Thoracic aorta (tissue), 2 donors: ENCODE results near the gene DOHH. TPM values are rescaled to one million over a fixed set of nuclear protein-coding genes. Genes with fewer than 3 reads are reported as not detected.

Experiments used
- ATAC-seq: fragments of 150-250 bp; one replicate; pipeline ENCODE4 v1.8.0; 2017; ENCODE audit warnings: low read depth; ENCODE audit not compliant: insufficient number of reproducible peaks, low FRiP score
- DNase-seq: peaks from one replicate; pipeline ENCODE4 v3.0.0-alpha.2; 2020; ENCODE audit warnings: low spot score
- H3K27ac ChIP-seq, 2 donors: fragments of 200-600 bp; sonication (generic); 1 replicate in 1 of 2; 2 replicates in 1 of 2; pipeline ENCODE4 v1.5.1; 2016; ENCODE audit warnings: mild to moderate bottlenecking in 2 of 2, moderate library complexity in 2 of 2
- H3K27me3 ChIP-seq: fragments of 200-600 bp; sonication (generic); replicated peaks from 2 replicates; pipeline ENCODE4 v1.6.0; 2016; ENCODE audit warnings: mild to moderate bottlenecking; ENCODE audit not compliant: insufficient read depth
- H3K36me3 ChIP-seq: fragments of 200-600 bp; sonication (generic); one replicate; pipeline ENCODE4 v1.5.1; 2016
- H3K4me1 ChIP-seq, 2 donors: fragments of 200-600 bp; sonication (generic); 1 replicate in 1 of 2; 2 replicates in 1 of 2; pipeline versions ENCODE4 v1.5.1 to v1.6.0; 2016; ENCODE audit warnings: low read depth in 2 of 2, mild to moderate bottlenecking in 1 of 2; ENCODE audit not compliant: control insufficient read depth in 1 of 2
- H3K4me3 ChIP-seq: fragments of 200-600 bp; sonication (generic); 2 replicates; pipeline ENCODE4 v1.5.1; 2016; ENCODE audit warnings: mild to moderate bottlenecking
- H3K9me3 ChIP-seq: fragments of 200-600 bp; sonication (generic); 2 replicates; pipeline ENCODE4 v1.5.1; 2016
- CTCF ChIP-seq: fragments of 200-600 bp; sonication (generic); IDR thresholded peaks from one replicate; pipeline ENCODE4 v1.5.1; 2019; ENCODE audit warnings: antibody characterized with exemption
- total RNA-seq, 2 donors: library from RNA; depleted of rRNA; stranded (reverse); fragments of >200 nt; gene quantifications; one replicate each; pipeline versions ENCODE4 v1.1.0 to v1.2.3, GENCODE V29; 2016

DOHH gene
- total RNA-seq, 2 donors from 2014 or later: 22.0 to 24.2 TPM

- Histone ChIP-seq H3K27ac (no peak overlapping the region), H3K27me3 (no peaks in the 10 kb centered on the region), H3K9me3 (no peaks in the 10 kb centered on the region), H3K4me3 (no peak overlapping the region), H3K4me1 (no peaks in the 10 kb centered on the region), H3K36me3 (peaks cover 66% of the 10 kb centered on the region)
- DNase-seq (no peak), ATAC-seq (no peak)
- TF ChIP-seq CTCF: no peak
Observed at GRCh38 chr19:3527238-3527910, 26.9 kb upstream of the DOHH start.

- ATAC-seq (no peak), DNase-seq (no peak)
- H3K4me3 ChIP-seq: no peak overlapping the region
- no peaks in the 10 kb centered on the region for H3K9me3 ChIP-seq
- H3K27ac ChIP-seq: no peak overlapping the region
- H3K27me3 ChIP-seq: no peaks in the 10 kb centered on the region
- H3K4me1 ChIP-seq: no peaks in the 10 kb centered on the region
- H3K36me3 ChIP-seq: peaks cover 59% of the 10 kb centered on the region
- no peak for TF ChIP-seq CTCF
Observed at GRCh38 chr19:3526507-3527237, 26.2 kb upstream of the DOHH start.

- Histone ChIP-seq H3K36me3 (peaks cover 53% of the 10 kb centered on the region), H3K4me1 (no peaks in the 10 kb centered on the region), H3K9me3 (no peaks in the 10 kb centered on the region), H3K27ac (no peak overlapping the region), H3K4me3 (no peak overlapping the region), H3K27me3 (no peaks in the 10 kb centered on the region)
- no peak for DNase-seq
- TF ChIP-seq CTCF: no peak
- no peak for ATAC-seq
Observed at GRCh38 chr19:3524904-3525451, 24.5 kb upstream of the DOHH start.

GRCh38 chr19:3524078-3524842, 23.8 kb upstream of the DOHH start:
- ATAC-seq (no peak), DNase-seq (no peak)
- no peak overlapping the region for H3K27ac ChIP-seq
- H3K36me3 ChIP-seq: peaks cover 55% of the 10 kb centered on the region
- H3K27me3 ChIP-seq: no peaks in the 10 kb centered on the region
- H3K9me3 ChIP-seq: no peaks in the 10 kb centered on the region
- H3K4me3 ChIP-seq: no peak overlapping the region
- no peak for TF ChIP-seq CTCF
- no peaks in the 10 kb centered on the region for H3K4me1 ChIP-seq
